ENCODE data around the gene KCND2. TPM values are rescaled to one million over a fixed set of nuclear protein-coding genes. Genes with fewer than 3 reads are reported as not detected.
"Not testable (repeated sequence)": the region's sequence is repeated elsewhere in the genome, so short reads cannot be mapped to it uniquely, and the experiment has no call there.

The KCND2 gene
- total and polyA plus RNA-seq, 8 donors = 0.21 to 1.9 (median 0.63) TPM

DNA sequence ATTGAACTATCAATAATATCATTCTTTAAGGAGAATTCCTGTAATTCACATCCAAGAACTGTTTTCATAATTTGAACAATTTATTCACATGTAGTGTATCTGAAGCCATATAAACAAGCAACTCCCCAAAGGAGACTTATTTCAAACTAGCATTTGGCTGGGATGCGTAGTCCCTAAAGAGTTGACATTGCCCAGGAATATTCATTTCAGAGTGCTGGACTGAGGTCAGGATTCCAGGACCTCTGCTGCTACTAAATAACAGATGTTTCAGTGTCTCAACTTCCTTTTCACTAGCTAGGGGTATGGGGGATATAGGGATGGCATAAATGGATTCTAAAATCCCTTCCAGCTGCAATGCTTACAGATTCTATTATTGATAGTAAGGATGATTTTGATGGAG lies 408.0 kb downstream of the KCND2 start:
- H3K4me3 ChIP-seq = no peak overlapping the region
- TF ChIP-seq, protein P1, sequence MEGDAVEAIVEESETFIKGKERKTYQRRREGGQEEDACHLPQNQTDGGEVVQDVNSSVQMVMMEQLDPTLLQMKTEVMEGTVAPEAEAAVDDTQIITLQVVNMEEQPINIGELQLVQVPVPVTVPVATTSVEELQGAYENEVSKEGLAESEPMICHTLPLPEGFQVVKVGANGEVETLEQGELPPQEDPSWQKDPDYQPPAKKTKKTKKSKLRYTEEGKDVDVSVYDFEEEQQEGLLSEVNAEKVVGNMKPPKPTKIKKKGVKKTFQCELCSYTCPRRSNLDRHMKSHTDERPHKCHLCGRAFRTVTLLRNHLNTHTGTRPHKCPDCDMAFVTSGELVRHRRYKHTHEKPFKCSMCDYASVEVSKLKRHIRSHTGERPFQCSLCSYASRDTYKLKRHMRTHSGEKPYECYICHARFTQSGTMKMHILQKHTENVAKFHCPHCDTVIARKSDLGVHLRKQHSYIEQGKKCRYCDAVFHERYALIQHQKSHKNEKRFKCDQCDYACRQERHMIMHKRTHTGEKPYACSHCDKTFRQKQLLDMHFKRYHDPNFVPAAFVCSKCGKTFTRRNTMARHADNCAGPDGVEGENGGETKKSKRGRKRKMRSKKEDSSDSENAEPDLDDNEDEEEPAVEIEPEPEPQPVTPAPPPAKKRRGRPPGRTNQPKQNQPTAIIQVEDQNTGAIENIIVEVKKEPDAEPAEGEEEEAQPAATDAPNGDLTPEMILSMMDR (IDR thresholded peaks at IDR 0.05) = no peak
- no peaks in the 10 kb centered on the region for H3K9me3 ChIP-seq
- H3K36me3 ChIP-seq = no peaks in the 10 kb centered on the region
- DNase-seq (no peak), ATAC-seq (no peak)
- H3K27me3 ChIP-seq = peaks cover 3 to 68% of the 10 kb centered on the region in 2 donors
- H3K4me1 ChIP-seq = no peaks in the 10 kb centered on the region
- H3K27ac ChIP-seq = no peak overlapping the region
- intact Hi-C loops (cut with DNase I) = no loop called here

DNA sequence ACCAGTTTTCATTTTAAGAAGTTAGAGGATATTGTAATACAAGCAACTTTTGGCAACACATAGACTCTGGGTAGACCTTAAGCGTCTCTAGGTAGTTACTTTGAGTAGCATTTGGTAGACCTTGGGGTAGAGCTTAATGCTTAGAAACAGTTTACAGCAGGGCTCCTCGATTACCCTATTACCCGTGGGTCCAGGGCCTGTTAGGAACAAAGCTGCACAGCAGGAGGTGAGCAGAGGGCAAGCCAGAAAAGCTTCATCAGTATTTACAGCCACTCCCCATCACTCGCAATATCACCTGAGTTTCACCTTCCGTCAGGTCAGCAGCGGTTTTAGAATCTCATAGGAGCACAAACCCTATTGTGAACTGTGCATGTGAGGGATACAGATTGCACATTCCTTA lies 411.5 kb downstream of the KCND2 start:
- H3K9me3 ChIP-seq = no peaks in the 10 kb centered on the region
- H3K27ac ChIP-seq = no peak overlapping the region
- TF ChIP-seq, protein P1 (IDR thresholded peaks at IDR 0.05) = no peak
- DNase-seq = no peak
- intact Hi-C loops (cut with DNase I) = no loop called here
- peaks cover 0 to 69% of the 10 kb centered on the region in 2 donors for H3K27me3 ChIP-seq
- H3K4me1 ChIP-seq = no peaks in the 10 kb centered on the region
- H3K36me3 ChIP-seq = no peaks in the 10 kb centered on the region
- H3K4me3 ChIP-seq = no peak overlapping the region
- no peak for ATAC-seq

DNA sequence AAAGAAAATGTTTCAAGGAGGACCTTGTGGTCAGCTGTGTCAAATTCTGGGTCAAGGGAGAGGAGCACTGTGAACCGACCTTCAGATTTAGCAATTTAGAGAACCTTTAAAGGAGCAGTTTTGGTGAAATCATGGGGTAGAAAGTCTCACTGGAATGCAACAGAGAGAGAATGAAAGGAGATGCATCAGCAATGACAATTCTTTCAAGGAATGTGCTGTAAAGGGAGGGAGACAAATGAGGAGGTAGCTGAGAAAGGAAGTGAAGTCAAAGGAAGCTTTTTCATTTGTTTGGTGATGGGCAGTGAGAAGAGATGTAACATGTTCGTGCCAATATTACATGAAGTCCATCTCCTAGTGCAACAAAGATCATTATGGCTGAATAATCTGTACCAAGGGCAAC lies 418.9 kb downstream of the KCND2 start:
- ATAC-seq (no peak), DNase-seq (no peak)
- H3K27me3 ChIP-seq = peaks cover 0 to 34% of the 10 kb centered on the region in 2 donors
- H3K27ac ChIP-seq = no peak overlapping the region
- no peaks in the 10 kb centered on the region for H3K4me1 ChIP-seq
- no peak overlapping the region for H3K4me3 ChIP-seq
- no peaks in the 10 kb centered on the region for H3K36me3 ChIP-seq
- intact Hi-C loops (cut with DNase I) = no loop called here
- no peaks in the 10 kb centered on the region for H3K9me3 ChIP-seq
- TF ChIP-seq, protein P1 (IDR thresholded peaks at IDR 0.05) = no peak

DNA sequence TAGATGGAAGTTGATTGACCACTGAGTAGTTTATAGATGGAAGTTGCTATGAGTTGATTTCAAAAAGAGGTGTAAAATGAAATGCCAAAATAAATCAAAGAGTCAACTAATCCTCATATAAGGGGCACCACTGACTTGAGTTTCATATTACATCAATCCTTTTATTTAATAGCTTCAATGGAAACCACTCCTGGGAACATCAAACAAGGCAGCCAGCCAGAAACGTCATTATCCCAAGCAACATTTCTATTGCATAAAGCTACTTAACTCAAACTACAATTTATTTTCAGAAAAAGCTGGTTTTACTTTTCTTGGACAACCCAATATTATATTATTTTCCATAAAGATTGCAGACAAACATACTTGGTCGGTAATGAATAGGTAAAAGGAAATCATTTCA lies 422.9 kb downstream of the KCND2 start:
- Histone ChIP-seq H3K36me3 (no peaks in the 10 kb centered on the region), H3K27me3 (peaks cover 0 to 11% of the 10 kb centered on the region in 2 donors), H3K9me3 (no peaks in the 10 kb centered on the region), H3K4me3 (no peak overlapping the region), H3K4me1 (no peaks in the 10 kb centered on the region), H3K27ac (no peak overlapping the region)
- ATAC-seq (no peak), DNase-seq (no peak)
- TF ChIP-seq, protein P1 (IDR thresholded peaks at IDR 0.05) = no peak
- intact Hi-C loops (cut with DNase I) = no loop called here

DNA sequence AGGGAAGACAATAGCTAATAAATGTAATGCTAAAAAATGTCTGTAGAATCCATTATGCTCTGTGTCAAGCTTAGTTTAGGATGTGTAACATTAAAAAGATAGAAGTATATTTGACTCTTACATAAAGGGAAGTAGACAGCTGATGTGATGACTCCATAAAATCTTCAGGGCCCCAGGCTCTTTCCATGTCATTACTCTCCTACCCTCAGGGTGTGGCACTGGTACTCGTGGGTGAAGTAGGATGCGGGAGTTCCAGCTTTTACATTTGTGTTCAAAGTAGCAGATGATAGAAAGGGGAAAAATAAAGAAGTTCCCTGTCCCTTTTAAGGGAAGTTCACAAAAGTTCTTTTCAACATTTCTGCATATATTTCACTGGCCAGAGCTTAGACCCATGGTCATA lies 427.8 kb downstream of the KCND2 start:
- intact Hi-C loops (cut with DNase I) = no loop called here
- H3K9me3 ChIP-seq = no peaks in the 10 kb centered on the region
- H3K27me3 ChIP-seq = no peaks in the 10 kb centered on the region
- ATAC-seq = no peak
- TF ChIP-seq, protein P1 (IDR thresholded peaks at IDR 0.05) = no peak
- no peak overlapping the region for H3K4me3 ChIP-seq
- no peaks in the 10 kb centered on the region for H3K36me3 ChIP-seq
- H3K4me1 ChIP-seq = no peaks in the 10 kb centered on the region
- no peak overlapping the region for H3K27ac ChIP-seq
- no peak for DNase-seq

DNA sequence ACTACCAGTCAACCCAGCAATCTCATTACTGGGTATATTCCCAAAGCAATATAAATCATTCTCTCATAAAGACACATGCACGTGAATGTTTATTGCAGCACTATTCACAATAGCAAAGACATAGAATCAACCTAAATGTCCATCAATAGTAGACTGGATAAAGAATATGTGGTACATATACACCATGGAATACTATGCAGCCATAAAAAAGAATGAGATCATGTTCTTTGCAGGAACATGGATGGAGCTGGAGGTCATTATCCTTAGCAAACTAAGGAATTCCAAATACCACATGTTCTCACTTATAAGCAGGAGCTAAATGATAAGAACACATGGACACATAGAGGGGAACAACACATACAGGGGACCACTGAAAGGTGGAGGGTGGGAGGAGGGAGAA lies 429.4 kb downstream of the KCND2 start:
- H3K27me3 ChIP-seq; H3K27ac ChIP-seq; H3K36me3 ChIP-seq; H3K4me1 ChIP-seq; intact Hi-C loops (cut with DNase I); H3K9me3 ChIP-seq; H3K4me3 ChIP-seq; DNase-seq; ATAC-seq: not testable (repeated sequence)
